K562 (cell line): Measurements from ENCODE around the gene IGFALS. TPM values are rescaled to one million over a fixed set of nuclear protein-coding genes. Genes with fewer than 3 reads are reported as not detected.

Source experiments
- ATAC-seq: fragments of 200-7000 bp; cut with Tn5 transposase; 3 replicates; pipeline ENCODE4 v1.9.1; 2020; ENCODE audit warnings: moderate library complexity
- BruUV-seq: library from RNA; stranded (reverse); fragments of 400-500 nt; replicated peaks from 2 replicates; lab custom pipeline; 2021; lab: Mats Ljungman, UMichigan
- CTCF ChIA-PET: fragments of 300-600 bp; formaldehyde crosslinking; extraction: SDS; loops from one replicate; lab custom pipeline; 2021; ENCODE audit warnings: low intra/inter-chr PET ratio; lab: Yijun Ruan, JAX
- POLR2A ChIA-PET: fragments of 300-600, 350-650 bp; sonication (Branson Sonifier 250); formaldehyde crosslinking; extraction: SDS; loops from one replicate; lab custom pipeline; 2021; ENCODE audit warnings: antibody characterized with exemption, inconsistent platforms; lab: Yijun Ruan, JAX
- DNase-seq, 4 experiments: peaks; one replicate each; pipeline versions ENCODE4 v3.0.0 to v3.0.0-alpha.2; 2011 to 2018; ENCODE audit warnings: low spot score in 3 of 4, mixed read lengths in 3 of 4; ENCODE audit errors: extremely low read depth in 1 of 4
- FAIRE-seq: peaks from 2 replicates; lab custom pipeline; 2011; peaks lifted over from hg19 to GRCh38; lab: Jason Lieb, UNC
- H2AFZ ChIP-seq: 2 replicates; pipeline ENCODE4 v1.6.0; 2011; ENCODE audit warnings: low read depth, low read length, control low read depth, inconsistent platforms
- H3K27ac ChIP-seq: fragments of 200-600 bp; 3 replicates; pipeline ENCODE4 v1.8.0; 2011; ENCODE audit warnings: low read depth, mild to moderate bottlenecking, control low read depth, inconsistent platforms, low read length, moderate library complexity, mixed read lengths; ENCODE audit errors: extremely low read depth
- H3K27me3 ChIP-seq, 2 experiments: fragments of 300-600 bp in 1 of 2; 2 replicates in 1 of 2; 3 replicates in 1 of 2; pipeline versions ENCODE4 v1.6.0 to v1.8.0; 2011; ENCODE audit warnings: inconsistent platforms in 2 of 2, low read length in 2 of 2, mild to moderate bottlenecking in 1 of 2, mixed read lengths in 1 of 2, moderate library complexity in 1 of 2; ENCODE audit not compliant: control insufficient read depth in 2 of 2, insufficient read depth in 2 of 2
- H3K36me3 ChIP-seq: fragments of 300-600 bp; 3 replicates; pipeline ENCODE4 v1.8.0; 2011; ENCODE audit warnings: mild to moderate bottlenecking, low read length, inconsistent platforms; ENCODE audit not compliant: control insufficient read depth, insufficient read depth
- H3K4me1 ChIP-seq, 2 experiments: fragments of 200-600 bp in 1 of 2; replicated peaks in 1 of 2; 2 replicates in 1 of 2; 3 replicates in 1 of 2; pipeline versions ENCODE4 v1.5.1 to v1.8.0; 2011; ENCODE audit warnings: inconsistent platforms in 2 of 2, low read length in 2 of 2, mild to moderate bottlenecking in 1 of 2, mixed read lengths in 1 of 2, moderate library complexity in 1 of 2; ENCODE audit not compliant: control insufficient read depth in 2 of 2, insufficient read depth in 2 of 2
- H3K4me2 ChIP-seq: 2 replicates; pipeline ENCODE4 v1.6.1; 2011; ENCODE audit warnings: low read length, control low read depth, inconsistent platforms, mixed read lengths; ENCODE audit not compliant: insufficient read depth
- H3K4me3 ChIP-seq: fragments of 200-600 bp; sonication (generic), shearing (Covaris generic); 2 replicates; pipeline ENCODE4 v1.5.1; 2016; ENCODE audit warnings: control low read depth, inconsistent platforms
- H3K79me2 ChIP-seq: fragments of 200-600 bp; 3 replicates; pipeline ENCODE4 v1.8.0; 2011; ENCODE audit warnings: low read length, inconsistent platforms; ENCODE audit not compliant: control insufficient read depth, insufficient read depth
- H3K9ac ChIP-seq, 2 experiments: 2 replicates each; pipeline versions ENCODE4 v1.6.0 to v1.6.1; 2011; ENCODE audit warnings: low read depth in 2 of 2, low read length in 2 of 2, control low read depth in 1 of 2, inconsistent platforms in 1 of 2, mild to moderate bottlenecking in 1 of 2, mixed read lengths in 1 of 2; ENCODE audit not compliant: insufficient read depth in 1 of 2
- H3K9me1 ChIP-seq: one replicate; pipeline ENCODE4 v1.6.0; 2011; ENCODE audit warnings: inconsistent platforms, mild to moderate bottlenecking, low read length, moderate library complexity; ENCODE audit not compliant: control insufficient read depth, insufficient read depth
- H3K9me3 ChIP-seq: replicated peaks from 2 replicates; pipeline ENCODE4 v1.5.1; 2011; ENCODE audit warnings: low read depth, low read length, inconsistent platforms; ENCODE audit not compliant: control insufficient read depth, insufficient read depth
- H4K20me1 ChIP-seq: replicated peaks from 2 replicates; pipeline ENCODE4 v1.6.1; 2011; ENCODE audit warnings: low read length, inconsistent platforms, mixed read lengths; ENCODE audit not compliant: control insufficient read depth, insufficient read depth
- CREBBP ChIP-seq: IDR thresholded peaks from one replicate; pipeline ENCODE4 v1.6.1; 2012; ENCODE audit warnings: low read depth, mild to moderate bottlenecking, control low read depth, inconsistent platforms, low read length
- FOXA1 ChIP-seq: fragments of 450-650 bp; IDR thresholded peaks from 2 replicates; pipeline ENCODE4 v1.6.1; 2016; ENCODE audit warnings: mild to moderate bottlenecking, borderline replicate concordance
- GATA2 ChIP-seq: sonication (generic); formaldehyde crosslinking; IDR thresholded peaks from 2 replicates; pipeline ENCODE4 v1.4.0; 2020; ENCODE audit warnings: mild to moderate bottlenecking, missing genetic modification reagents
- KAT2B ChIP-seq: IDR thresholded peaks from one replicate; pipeline ENCODE4 v1.6.1; 2012; ENCODE audit warnings: low read depth, mild to moderate bottlenecking, control low read depth, inconsistent platforms, low read length, moderate library complexity
- KLF10 ChIP-seq: fragments of 250-450 bp; sonication (Bioruptor Pico); IDR thresholded peaks from 2 replicates; pipeline ENCODE4 v1.6.1; 2021; ENCODE audit warnings: matching md5 sums
- PCBP2 ChIP-seq: fragments of 200-400 bp; formaldehyde crosslinking; IDR thresholded peaks from 2 replicates; pipeline ENCODE4 v1.6.1; 2018; ENCODE audit warnings: low read length, low read depth, mild to moderate bottlenecking, moderate library complexity; ENCODE audit not compliant: poor library complexity, severe bottlenecking
- PRPF4 ChIP-seq: fragments of 200-400 bp; formaldehyde crosslinking; IDR thresholded peaks from one replicate; pipeline ENCODE4 v1.6.1; 2017; ENCODE audit warnings: low read length, low read depth, mild to moderate bottlenecking; ENCODE audit not compliant: insufficient read depth, poor library complexity, severe bottlenecking
- SUPT5H ChIP-seq: fragments of 450-650 bp; IDR thresholded peaks from 2 replicates; pipeline ENCODE4 v1.6.1; 2016
- TGIF2 ChIP-seq: sonication (generic); formaldehyde crosslinking; IDR thresholded peaks from 2 replicates; pipeline ENCODE4 v1.8.1; 2022; ENCODE audit warnings: mild to moderate bottlenecking, missing genetic modification reagents, moderate library complexity
- ZNF316 ChIP-seq: fragments of 450-650 bp; IDR thresholded peaks from 2 replicates; pipeline ENCODE4 v1.6.1; 2016
- ZNF407 ChIP-seq: fragments of 450-650 bp; IDR thresholded peaks from 2 replicates; pipeline ENCODE4 v1.6.1; 2016; ENCODE audit warnings: low read depth
- WGBS: fragments of 100-300 bp; shearing (Covaris generic); methylation state at CpG from one replicate; pipeline ENCODE4 v1.1.6; 2016; ENCODE audit warnings: low coverage, mixed read lengths; ENCODE audit not compliant: insufficient coverage; ENCODE audit errors: missing lambda C conversion rate; 5-methylcytosine and 5-hydroxymethylcytosine counted together
- in situ Hi-C: fragments of 300-500 bp; cut with MboI; formaldehyde crosslinking; loops from 4 replicates; pipeline ENCODE4 v1.15.0; 2018; ENCODE audit warnings: inconsistent platforms, mixed read lengths
- intact Hi-C: fragments of 100-400 bp; cut with micrococcal nuclease; formaldehyde crosslinking; loops from 2 replicates; pipeline ENCODE4 v1.14.2; 2022
- polyA plus RNA-seq, 8 experiments: library from polyadenylated mRNA; depleted of rRNA in 4 of 8; stranded (reverse) in 5 of 8; unstranded in 3 of 8; fragments of >200 nt; fragmentation: Nextera tagmentation in 2 of 8; fragmentation: Illumina TruSeq in 1 of 8; extraction: Ambion mirVana in 2 of 8; extraction: Trizol in 1 of 8; gene quantifications; 2 replicates each; pipeline versions ENCODE4 v1.2.1 to v1.2.3, GENCODE V29; 2011 to 2014; ENCODE audit warnings: inconsistent platforms in 1 of 8, missing spikeins in 1 of 8
- total RNA-seq, 7 experiments: library from RNA; depleted of rRNA in 6 of 7; stranded (reverse); fragments of >200 nt in 6 of 7; fragmentation: Illumina TruSeq in 2 of 7; extraction: Trizol in 2 of 7; gene quantifications; 2 replicates each; pipeline versions ENCODE4 v1.2.1 to v1.2.3, GENCODE V29; 2011 to 2021; ENCODE audit warnings: low replicate concordance in 1 of 7
- TF ChIP-seq, protein P1 (sequence below): sonication (generic); formaldehyde crosslinking; IDR thresholded peaks from 2 replicates; pipeline ENCODE4 v1.8.1; 2023; ENCODE audit warnings: mild to moderate bottlenecking, missing genetic modification reagents
- TF ChIP-seq, protein P2 (sequence below): fragments of 250-450 bp; sonication (Bioruptor Pico); IDR thresholded peaks from 2 replicates; pipeline ENCODE4 v1.9.0; 2021; ENCODE audit warnings: mild to moderate bottlenecking

Gene IGFALS
- total and polyA plus RNA-seq, 9 of the 15 experiments (the other 6 are each of a cell fraction or from before 2014, with no cell fraction given): not detected

DNA sequence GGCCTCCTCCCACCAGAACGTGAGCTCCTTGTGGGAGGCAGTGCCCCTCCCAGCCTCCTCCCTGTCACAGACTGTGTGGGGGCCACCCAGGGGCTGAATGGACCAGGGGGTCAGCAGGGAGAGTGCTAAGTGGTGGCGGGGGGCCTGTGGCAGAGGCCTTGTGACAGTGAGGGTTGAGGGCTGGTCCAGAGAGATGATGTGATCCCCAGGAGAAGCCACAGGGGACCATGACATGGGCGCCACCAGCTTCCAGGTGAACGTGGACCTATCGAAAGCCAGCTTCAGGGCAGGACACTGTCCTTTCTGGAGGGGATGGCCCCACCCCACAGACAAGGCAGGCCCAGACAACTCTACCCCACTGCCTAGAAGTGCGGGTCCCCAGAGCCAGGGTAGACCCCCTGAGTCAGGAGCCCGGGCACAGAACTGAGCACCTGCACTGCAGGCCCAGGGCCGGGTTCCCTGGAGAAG lies 14.2 kb downstream of the IGFALS start:
- ATAC-seq: no peak
- 88% methylated on average over 8 of the region's 8 CpGs for WGBS
- TF ChIP-seq TGIF2 (CRISPR knock-in tag): no peak
- no peak for TF ChIP-seq FOXA1
- TF ChIP-seq, protein P1, sequence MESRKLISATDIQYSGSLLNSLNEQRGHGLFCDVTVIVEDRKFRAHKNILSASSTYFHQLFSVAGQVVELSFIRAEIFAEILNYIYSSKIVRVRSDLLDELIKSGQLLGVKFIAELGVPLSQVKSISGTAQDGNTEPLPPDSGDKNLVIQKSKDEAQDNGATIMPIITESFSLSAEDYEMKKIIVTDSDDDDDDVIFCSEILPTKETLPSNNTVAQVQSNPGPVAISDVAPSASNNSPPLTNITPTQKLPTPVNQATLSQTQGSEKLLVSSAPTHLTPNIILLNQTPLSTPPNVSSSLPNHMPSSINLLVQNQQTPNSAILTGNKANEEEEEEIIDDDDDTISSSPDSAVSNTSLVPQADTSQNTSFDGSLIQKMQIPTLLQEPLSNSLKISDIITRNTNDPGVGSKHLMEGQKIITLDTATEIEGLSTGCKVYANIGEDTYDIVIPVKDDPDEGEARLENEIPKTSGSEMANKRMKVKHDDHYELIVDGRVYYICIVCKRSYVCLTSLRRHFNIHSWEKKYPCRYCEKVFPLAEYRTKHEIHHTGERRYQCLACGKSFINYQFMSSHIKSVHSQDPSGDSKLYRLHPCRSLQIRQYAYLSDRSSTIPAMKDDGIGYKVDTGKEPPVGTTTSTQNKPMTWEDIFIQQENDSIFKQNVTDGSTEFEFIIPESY (CRISPR knock-in tag): no peak
- no peak for TF ChIP-seq CREBBP
- no peak for TF ChIP-seq ZNF407
- TF ChIP-seq, protein P2, sequence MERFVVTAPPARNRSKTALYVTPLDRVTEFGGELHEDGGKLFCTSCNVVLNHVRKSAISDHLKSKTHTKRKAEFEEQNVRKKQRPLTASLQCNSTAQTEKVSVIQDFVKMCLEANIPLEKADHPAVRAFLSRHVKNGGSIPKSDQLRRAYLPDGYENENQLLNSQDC (CRISPR knock-in tag): no peak
- TF ChIP-seq ZNF316: no peak
- TF ChIP-seq PCBP2: no peak
- no peak for TF ChIP-seq PRPF4
- no peak for TF ChIP-seq KAT2B
- 0 out of 2 replicates have a peak, but pooled peaks have one; percentile 6 for TF ChIP-seq SUPT5H
- TF ChIP-seq GATA2 (CRISPR knock-in tag): no peak
- TF ChIP-seq KLF10: no peak

More for the DNA sequence above, 14.2 kb downstream of the IGFALS start:
- H3K27me3 ChIP-seq: no peaks in the 10 kb centered on the region
- peaks cover 2% of the 10 kb centered on the region for H3K9me1 ChIP-seq
- no peak overlapping the region for H3K4me2 ChIP-seq
- H3K36me3 ChIP-seq: peaks cover 56% of the 10 kb centered on the region; the same call in 2 of the 3 replicates
- H3K4me1 ChIP-seq: peaks cover 8 to 87% of the 10 kb centered on the region in 2 experiments; a peak in 4 of 5 replicates
- BruUV-seq: no TSS peak
- FAIRE-seq: no peak
- peaks cover 3% of the 10 kb centered on the region; the same call in 1 of the 2 replicates for H4K20me1 ChIP-seq
- no peak overlapping the region for H2AFZ ChIP-seq
- peaks cover 31% of the 10 kb centered on the region for H3K79me2 ChIP-seq
- no peaks in the 10 kb centered on the region for H3K9me3 ChIP-seq
- DNase-seq: no peak
- peak overlapping the region in 1 of 2 experiments; percentile 84; a peak in 2 of 4 replicates for H3K9ac ChIP-seq
- intact Hi-C loops (no loop called here), in situ Hi-C loops (no loop called here)
- ChIA-PET POLR2A (interaction anchor here (0.7 to 1.4 kb wide), 2 partner anchors 9 to 163 kb away, joined by 3 read pairs; partner anchors contain the start of gene MSRB1), CTCF (no interaction called here)
- H3K4me3 ChIP-seq: no peak overlapping the region
- H3K27ac ChIP-seq: no peak overlapping the region
